Left lung (tissue), 14 donors: ENCODE data around the gene OR2A12. TPM values are rescaled to one million over a fixed set of nuclear protein-coding genes. Genes with fewer than 3 reads are reported as not detected.
A peak's percentile ranks its signal among the peaks of the same experiment; 100 is the strongest.

Source experiments
- ATAC-seq: fragments of 200-7000 bp; cut with Tn5 transposase; one replicate; pipeline ENCODE4 v1.9.1; 2020; ENCODE audit warnings: moderate library complexity
- DNase-seq, 4 donors: peaks; one replicate each; pipeline ENCODE4 v3.0.0-alpha.2; 2013 to 2020
- H3K27ac ChIP-seq, 2 donors: fragments of 200-600 bp; sonication (generic) in 1 of 2; one replicate each; pipeline versions ENCODE4 v1.5.0 to v1.8.0; 2020 to 2021
- H3K27me3 ChIP-seq, 2 donors: fragments of 200-600 bp; sonication (generic) in 1 of 2; one replicate each; pipeline versions ENCODE4 v1.5.0 to v1.8.0; 2020 to 2021
- H3K36me3 ChIP-seq, 2 donors: fragments of 200-600 bp; sonication (generic) in 1 of 2; one replicate each; pipeline versions ENCODE4 v1.5.0 to v1.8.0; 2020 to 2021
- H3K4me1 ChIP-seq, 2 donors: fragments of 200-600 bp; one replicate each; pipeline ENCODE4 v1.8.0; 2021
- H3K4me3 ChIP-seq, 2 donors: fragments of 200-600 bp; sonication (generic) in 1 of 2; one replicate each; pipeline versions ENCODE4 v1.5.0 to v1.8.0; 2020 to 2021; ENCODE audit warnings: mild to moderate bottlenecking in 1 of 2
- H3K9me3 ChIP-seq, 2 donors: fragments of 200-600 bp; sonication (generic) in 1 of 2; one replicate each; pipeline versions ENCODE4 v1.5.0 to v1.8.0; 2020 to 2021
- CTCF ChIP-seq, 2 donors: fragments of 200-600 bp; sonication (generic) in 1 of 2; IDR thresholded peaks; one replicate each; pipeline versions ENCODE4 v1.5.0 to v1.8.0; 2021; ENCODE audit warnings: antibody characterized with exemption in 2 of 2
- intact Hi-C, 2 donors: fragments of 100-400 bp; cut with DNase I; formaldehyde crosslinking; loops; one replicate each; pipeline versions ENCODE4 v1.11.2 to v1.14.2; 2022
- long read RNA-seq, 12 donors: library from polyadenylated mRNA in 2 of 12; unstranded in 2 of 12; transcript quantifications; one replicate each; pipeline ENCODE4 v2.0.0 and lab custom pipeline, GENCODE V29; 2019 to 2026
- polyA plus RNA-seq, 6 donors: library from polyadenylated mRNA; unstranded; fragments of 120-200 nt; gene quantifications; one replicate each; pipeline ENCODE4 v1.2.1, GENCODE V29; 2013; ENCODE audit not compliant: insufficient read length in 6 of 6
- total RNA-seq, 2 donors: library from RNA; stranded (reverse); fragmentation: NEBNext Ultra II Directional; extraction: Animal tissue kit (Norgen Biotek cat#: 25700); gene quantifications; one replicate each; pipeline ENCODE4 v1.2.1, GENCODE V29; 2021
- donor health status: DM: no; HTN: yes; CAD: no.
- donor health status: DM: no; HTN: no; CAD: no.

The OR2A12 gene, protein sequence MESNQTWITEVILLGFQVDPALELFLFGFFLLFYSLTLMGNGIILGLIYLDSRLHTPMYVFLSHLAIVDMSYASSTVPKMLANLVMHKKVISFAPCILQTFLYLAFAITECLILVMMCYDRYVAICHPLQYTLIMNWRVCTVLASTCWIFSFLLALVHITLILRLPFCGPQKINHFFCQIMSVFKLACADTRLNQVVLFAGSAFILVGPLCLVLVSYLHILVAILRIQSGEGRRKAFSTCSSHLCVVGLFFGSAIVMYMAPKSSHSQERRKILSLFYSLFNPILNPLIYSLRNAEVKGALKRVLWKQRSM
- total RNA-seq, result not detected
- polyA plus RNA-seq, result under 1 TPM; 0.07 to 0.15 (median 0.09) TPM
- long read RNA-seq, donor 1, result 0 reads
- long read RNA-seq, donor 2, result 0 reads
- long read RNA-seq, donor 3, result 0 reads
- long read RNA-seq, donor 4, result 0 reads
- long read RNA-seq, donor 5, result 0 reads
- long read RNA-seq, donor 6, result 0 reads
- long read RNA-seq, donor 7, result 0 reads
- long read RNA-seq, donor 8, result 0 reads
- long read RNA-seq, donor 9, result 0 reads
- long read RNA-seq, donor 10, result 0 reads
- long read RNA-seq, donor 11, result 0 reads
- long read RNA-seq, donor 12, result 0 reads

DNA sequence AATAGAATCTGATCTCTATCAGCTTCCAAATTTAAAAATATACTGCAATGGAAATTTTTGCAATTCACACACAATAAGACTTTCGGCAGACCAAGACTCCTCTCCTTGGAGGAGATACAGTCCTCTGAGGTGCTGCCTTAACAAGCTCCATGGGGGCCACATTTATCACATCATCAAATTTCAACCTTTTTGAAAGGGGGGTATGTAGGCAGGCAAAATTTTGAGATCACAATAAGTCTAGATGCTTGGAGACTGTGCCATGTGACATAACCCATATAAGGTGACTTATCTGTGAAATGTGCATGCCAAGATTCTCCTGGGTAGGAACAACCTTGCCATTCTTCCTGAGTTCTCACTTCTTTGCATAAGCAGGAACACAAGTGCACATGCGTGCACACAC is at the start of gene OR2A12:
TSS of gene OR2A12 (plus strand) at position 301 of the 400 bp plus-strand sequence. CDS start 8,830 bp downstream, outside the sequence.
- H3K36me3 ChIP-seq, result no peaks in the 10 kb centered on the region
- no peak for ATAC-seq
- intact Hi-C loops, result no loop called here
- H3K4me3 ChIP-seq, result no peak within 1 kb of the TSS
- no peak for TF ChIP-seq CTCF (IDR thresholded peaks at IDR 0.05)
- H3K4me1 ChIP-seq, result no peaks in the 10 kb centered on the region
- H3K9me3 ChIP-seq, result peaks cover 0 to 5% of the 10 kb centered on the region in 2 donors
- H3K27me3 ChIP-seq, result peaks cover 0 to 4% of the 10 kb centered on the region in 2 donors
- DNase-seq, result no peak
- H3K27ac ChIP-seq, result no peak within 1 kb of the TSS

GRCh38 chr7:144036302-144036885 is 49.7 kb upstream of the OR2A12 start:
- H3K27ac ChIP-seq, result no peak overlapping the region
- ATAC-seq, result no peak

GRCh38 chr7:144037414-144038035 is 48.6 kb upstream of the OR2A12 start:
- H3K4me1 ChIP-seq, result no peaks in the 10 kb centered on the region
- H3K27me3 ChIP-seq, result no peaks in the 10 kb centered on the region
- H3K27ac ChIP-seq, result no peak overlapping the region
- no peak overlapping the region for H3K4me3 ChIP-seq
- DNase-seq, result peak in 2 of 4 donors; percentile 62 to 67
- ATAC-seq, result no peak
- intact Hi-C loops, result no loop called here
- H3K9me3 ChIP-seq, result no peaks in the 10 kb centered on the region
- TF ChIP-seq CTCF (IDR thresholded peaks at IDR 0.05), result no peak
- no peaks in the 10 kb centered on the region for H3K36me3 ChIP-seq

More at GRCh38 chr7:144036302-144036885, 49.7 kb upstream of the OR2A12 start:
- intact Hi-C loops, result no loop called here
- peak in 1 of 4 donors; percentile 28 for DNase-seq
- Histone ChIP-seq H3K4me3 (no peak overlapping the region), H3K4me1 (no peaks in the 10 kb centered on the region), H3K36me3 (no peaks in the 10 kb centered on the region), H3K27me3 (no peaks in the 10 kb centered on the region), H3K9me3 (no peaks in the 10 kb centered on the region)
- TF ChIP-seq CTCF (IDR thresholded peaks at IDR 0.05), result no peak

- Histone ChIP-seq H3K4me1 (no peaks in the 10 kb centered on the region), H3K27ac (no peak overlapping the region), H3K36me3 (no peaks in the 10 kb centered on the region), H3K9me3 (no peaks in the 10 kb centered on the region), H3K4me3 (no peak overlapping the region), H3K27me3 (no peaks in the 10 kb centered on the region)
- no peak for DNase-seq
- no peak for ATAC-seq
- intact Hi-C loops, result no loop called here
- TF ChIP-seq CTCF (IDR thresholded peaks at IDR 0.05), result no peak
These were observed 47.2 kb upstream of the OR2A12 start for GRCh38 chr7:144038887-144039286.

GRCh38 chr7:144048648-144049047 is 37.4 kb upstream of the OR2A12 start, which contains the start of gene OR2A5:
Gene OR2A5 (plus strand): TSS chr7:144048948. CDS start chr7:144050402, 1,454 bp downstream.
- no peak for ATAC-seq

More at GRCh38 chr7:144048648-144049047, 37.4 kb upstream of the OR2A12 start, which contains the start of gene OR2A5:
- Histone ChIP-seq H3K27me3 (no peaks in the 10 kb centered on the region), H3K4me1 (no peaks in the 10 kb centered on the region), H3K27ac (no peak within 1 kb of the TSS), H3K36me3 (no peaks in the 10 kb centered on the region), H3K9me3 (no peaks in the 10 kb centered on the region), H3K4me3 (no peak within 1 kb of the TSS)
- intact Hi-C loops, result no loop called here
- TF ChIP-seq CTCF (IDR thresholded peaks at IDR 0.05), result no peak
- no peak for DNase-seq
